Astrocyte (in vitro differentiated cells and primary cell): ENCODE measurements around the gene EXOSC9. TPM values are rescaled to one million over a fixed set of nuclear protein-coding genes. Genes with fewer than 3 reads are reported as not detected.

Experiments
- DNase-seq: peaks from one replicate; pipeline ENCODE4 v3.0.0-alpha.2; 2010; ENCODE audit warnings: low read depth
- FAIRE-seq: peaks from 2 replicates; lab custom pipeline; 2011; peaks lifted over from hg19 to GRCh38; lab: Jason Lieb, UNC
- H2AFZ ChIP-seq: 2 replicates; pipeline ENCODE4 v1.6.0; 2012; ENCODE audit warnings: low read depth, low read length, inconsistent platforms
- H3K27ac ChIP-seq: 2 replicates; pipeline ENCODE4 v1.5.1; 2011; ENCODE audit warnings: low read depth, low read length, inconsistent platforms
- H3K27me3 ChIP-seq: 2 replicates; pipeline ENCODE4 v1.6.0; 2011; ENCODE audit warnings: low read length, inconsistent platforms; ENCODE audit not compliant: insufficient read depth
- H3K36me3 ChIP-seq: 2 replicates; pipeline ENCODE4 v1.5.1; 2011; ENCODE audit warnings: low read length, inconsistent platforms; ENCODE audit not compliant: insufficient read depth
- H3K4me1 ChIP-seq: 2 replicates; pipeline ENCODE4 v1.5.1; 2011; ENCODE audit warnings: low read length, inconsistent platforms; ENCODE audit not compliant: insufficient read depth
- H3K4me2 ChIP-seq: 2 replicates; pipeline ENCODE4 v1.6.0; 2012; ENCODE audit warnings: low read length, inconsistent platforms
- H3K4me3 ChIP-seq: 2 replicates; pipeline ENCODE4 v1.5.1; 2011; ENCODE audit warnings: low read depth, mild to moderate bottlenecking, low read length, inconsistent platforms; ENCODE audit not compliant: insufficient read depth
- H3K79me2 ChIP-seq: 2 replicates; pipeline ENCODE4 v1.6.0; 2012; ENCODE audit warnings: mild to moderate bottlenecking, low read length, inconsistent platforms; ENCODE audit not compliant: insufficient read depth
- H3K9ac ChIP-seq: 2 replicates; pipeline ENCODE4 v1.6.0; 2012; ENCODE audit warnings: mild to moderate bottlenecking, low read length, inconsistent platforms
- H3K9me3 ChIP-seq: 2 replicates; pipeline ENCODE4 v1.5.1; 2012; ENCODE audit warnings: low read depth, mild to moderate bottlenecking, low read length, inconsistent platforms; ENCODE audit not compliant: insufficient read depth
- H4K20me1 ChIP-seq: 2 replicates; pipeline ENCODE4 v1.6.0; 2012; ENCODE audit warnings: low read length, inconsistent platforms; ENCODE audit not compliant: insufficient read depth
- H3K27ac Mint-ChIP-seq: one replicate; pipeline ENCODE4 v1.8.0; 2021; ENCODE audit warnings: mild to moderate bottlenecking, mixed read lengths; ENCODE audit not compliant: unreplicated experiment
- H3K27me3 Mint-ChIP-seq: one replicate; pipeline ENCODE4 v1.8.0; 2021; ENCODE audit warnings: low read depth, mixed read lengths; ENCODE audit not compliant: unreplicated experiment
- H3K36me3 Mint-ChIP-seq: one replicate; pipeline ENCODE4 v1.8.0; 2021; ENCODE audit warnings: low read depth, mixed read lengths; ENCODE audit not compliant: unreplicated experiment
- H3K4me1 Mint-ChIP-seq: one replicate; pipeline ENCODE4 v1.8.0; 2021; ENCODE audit warnings: low read depth, mixed read lengths; ENCODE audit not compliant: unreplicated experiment
- H3K4me3 Mint-ChIP-seq: one replicate; pipeline ENCODE4 v1.8.0; 2021; ENCODE audit warnings: mild to moderate bottlenecking, moderate library complexity, mixed read lengths; ENCODE audit not compliant: unreplicated experiment
- H3K9me3 Mint-ChIP-seq: one replicate; pipeline ENCODE4 v1.8.0; 2021; ENCODE audit warnings: mild to moderate bottlenecking, mixed read lengths; ENCODE audit not compliant: unreplicated experiment
- CTCF ChIP-seq: IDR thresholded peaks from 2 replicates; pipeline ENCODE4 v1.5.1; 2011; ENCODE audit warnings: low read depth, mild to moderate bottlenecking, inconsistent platforms, low read length, moderate library complexity; ENCODE audit not compliant: insufficient read depth
- EZH2 ChIP-seq: IDR thresholded peaks from 2 replicates; pipeline ENCODE4 v1.6.1; 2012; ENCODE audit warnings: mild to moderate bottlenecking, low read length, inconsistent platforms; ENCODE audit not compliant: insufficient read depth
- total RNA-seq: library from RNA; stranded (reverse); gene quantifications from 2 replicates; pipeline ENCODE4 v1.2.1, GENCODE V29; 2021

Gene EXOSC9
- total RNA-seq, 1 donor from 2014 or later, result 18.3 TPM

GRCh38 chr4:121818215-121818614, 17.1 kb downstream of the EXOSC9 start:
- no peaks in the 10 kb centered on the region for H3K9me3 ChIP-seq
- H3K4me3 Mint-ChIP-seq, result no peak overlapping the region
- TF ChIP-seq EZH2 (no peak), CTCF (no peak)
- no peaks in the 10 kb centered on the region for H4K20me1 ChIP-seq
- peak overlapping the region; percentile 21 for H3K27ac ChIP-seq
- no peaks in the 10 kb centered on the region for H3K27me3 Mint-ChIP-seq
- FAIRE-seq (no peak), DNase-seq (no peak)
- no peak overlapping the region for H3K27ac Mint-ChIP-seq
- H3K9ac ChIP-seq, result no peak overlapping the region
- no peak overlapping the region for H3K4me2 ChIP-seq
- H3K79me2 ChIP-seq, result peaks cover 37% of the 10 kb centered on the region
- peaks cover 10% of the 10 kb centered on the region for H3K4me1 ChIP-seq
- H3K4me3 ChIP-seq, result no peak overlapping the region
- H3K36me3 ChIP-seq, result peaks cover 38% of the 10 kb centered on the region
- no peak overlapping the region for H2AFZ ChIP-seq
- H3K27me3 ChIP-seq, result no peaks in the 10 kb centered on the region
- no peaks in the 10 kb centered on the region for H3K36me3 Mint-ChIP-seq
- H3K9me3 Mint-ChIP-seq, result no peaks in the 10 kb centered on the region
- H3K4me1 Mint-ChIP-seq, result peaks cover 9% of the 10 kb centered on the region

DNA sequence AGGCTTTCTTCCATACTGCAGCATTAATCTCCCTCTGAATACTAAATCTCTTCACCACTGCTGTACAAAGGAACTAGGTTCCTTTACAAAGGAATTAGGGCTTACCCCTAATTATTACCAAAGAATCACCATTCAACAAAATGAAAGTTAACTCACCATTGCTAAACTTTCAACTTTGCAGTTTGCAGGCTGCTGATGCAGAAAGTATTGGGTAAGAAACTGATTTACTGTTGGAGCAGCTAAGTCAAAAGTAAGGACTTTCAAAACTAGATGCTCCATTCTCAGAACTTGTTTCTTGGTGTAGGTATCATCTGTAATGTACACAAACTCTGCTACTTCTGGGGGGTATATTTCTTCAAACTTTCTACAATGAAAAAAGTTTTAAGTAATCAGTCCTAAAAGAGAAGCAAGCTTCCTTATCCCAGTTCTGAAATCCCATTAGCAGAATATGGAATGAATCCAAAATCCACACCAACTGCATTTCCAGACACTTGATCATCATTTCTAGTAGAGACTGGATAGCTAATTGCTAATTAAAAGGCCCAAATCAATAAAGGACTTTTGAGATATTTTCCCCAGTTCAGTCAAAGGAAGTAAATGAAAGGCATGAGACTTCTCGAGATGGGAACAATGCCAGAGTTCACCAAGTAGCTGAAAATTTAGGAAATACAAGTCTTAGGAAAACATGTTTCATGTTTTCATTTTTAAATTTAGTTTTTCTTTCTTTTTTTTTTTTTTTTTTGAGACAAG, 18.3 kb downstream of the EXOSC9 start:
- Mint-ChIP-seq H3K27me3 (no peaks in the 10 kb centered on the region), H3K9me3 (no peaks in the 10 kb centered on the region), H3K4me3 (no peak overlapping the region), H3K36me3 (no peaks in the 10 kb centered on the region), H3K4me1 (peaks cover 11% of the 10 kb centered on the region), H3K27ac (no peak overlapping the region)
- Histone ChIP-seq H3K4me3 (no peak overlapping the region), H3K4me1 (peaks cover 10% of the 10 kb centered on the region), H2AFZ (no peak overlapping the region), H3K9me3 (no peaks in the 10 kb centered on the region), H3K4me2 (peak overlapping the region; percentile 47), H3K9ac (peak overlapping the region; percentile 31), H3K27ac (peak overlapping the region; percentile 39), H3K79me2 (peaks cover 41% of the 10 kb centered on the region), H3K36me3 (peaks cover 32% of the 10 kb centered on the region), H4K20me1 (no peaks in the 10 kb centered on the region), H3K27me3 (no peaks in the 10 kb centered on the region)
- FAIRE-seq, result peak; percentile 34
- DNase-seq, result peak; percentile 47
- TF ChIP-seq EZH2 (no peak), CTCF (no peak)

DNA sequence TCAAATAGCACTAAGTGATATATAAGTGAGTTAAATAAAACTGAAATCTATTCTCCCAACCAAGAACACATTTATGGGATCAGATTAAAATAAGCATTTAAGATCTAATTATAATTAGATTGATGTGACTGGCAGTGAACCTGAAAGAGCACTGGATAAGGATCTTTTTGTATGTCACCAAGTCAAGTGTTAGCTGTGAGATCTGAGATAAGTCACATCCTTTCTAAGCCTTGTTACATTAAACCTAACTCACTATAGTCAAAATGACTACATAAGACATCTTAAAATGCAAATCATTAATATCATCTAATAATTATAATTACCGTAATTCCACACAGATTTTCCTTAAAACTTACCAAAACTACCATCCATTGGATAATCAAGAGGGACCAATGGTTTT, 20.9 kb downstream of the EXOSC9 start:
- H3K27ac Mint-ChIP-seq, result no peak overlapping the region
- TF ChIP-seq CTCF, result no peak
- no peak for TF ChIP-seq EZH2
- Histone ChIP-seq H3K4me2 (peak overlapping the region; percentile 95), H3K79me2 (peaks cover 41% of the 10 kb centered on the region), H3K4me3 (peak overlapping the region; percentile 82), H3K27me3 (no peaks in the 10 kb centered on the region), H3K27ac (peak overlapping the region; percentile 72), H3K36me3 (peaks cover 20% of the 10 kb centered on the region), H3K9ac (peak overlapping the region; percentile 82), H3K4me1 (peaks cover 10% of the 10 kb centered on the region), H2AFZ (peak overlapping the region; percentile 73), H4K20me1 (no peaks in the 10 kb centered on the region), H3K9me3 (no peaks in the 10 kb centered on the region)
- no peak for DNase-seq
- peak overlapping the region; percentile 96 for H3K4me3 Mint-ChIP-seq
- H3K36me3 Mint-ChIP-seq, result no peaks in the 10 kb centered on the region
- peaks cover 11% of the 10 kb centered on the region for H3K4me1 Mint-ChIP-seq
- no peaks in the 10 kb centered on the region for H3K9me3 Mint-ChIP-seq
- FAIRE-seq, result no peak
- H3K27me3 Mint-ChIP-seq, result no peaks in the 10 kb centered on the region
